ENCODE data around the gene LHFPL4.

- no peak for TF ChIP-seq CTCF (conservative IDR thresholded peaks at IDR 0.05)
- no peak for TF ChIP-seq EZH2 (IDR thresholded peaks at IDR 0.05; ENCODE audit: low read depth)
Measured at GRCh38 chr3:9602620-9603019, 49.0 kb upstream of the LHFPL4 start.

Data from PC-9 (cell line).